Keratinocyte (primary cell): ENCODE data around the gene GPR153. TPM values are rescaled to one million over a fixed set of nuclear protein-coding genes. Genes with fewer than 3 reads are reported as not detected.

Source experiments
- DNase-seq: peaks from one replicate; pipeline ENCODE4 v3.0.0-alpha.2; 2011; ENCODE audit warnings: low read depth, missing footprints, low spot score
- FAIRE-seq: peaks from 2 replicates; lab custom pipeline; 2011; peaks lifted over from hg19 to GRCh38; lab: Jason Lieb, UNC
- H2AFZ ChIP-seq: 2 replicates; pipeline ENCODE4 v1.6.0; 2012; ENCODE audit warnings: low read length, control low read depth, inconsistent platforms; ENCODE audit not compliant: control insufficient read depth
- H3K27ac ChIP-seq: 2 replicates; pipeline ENCODE4 v1.5.1; 2011; ENCODE audit warnings: low read length; ENCODE audit not compliant: control insufficient read depth, insufficient read depth
- H3K27me3 ChIP-seq: 3 replicates; pipeline ENCODE4 v1.6.0; 2011; ENCODE audit warnings: low read length; ENCODE audit not compliant: control insufficient read depth, insufficient read depth; ENCODE audit errors: extremely low read depth
- H3K36me3 ChIP-seq, 2 experiments: 2 replicates in 1 of 2; 3 replicates in 1 of 2; pipeline ENCODE4 v1.5.1; 2011; ENCODE audit warnings: low read length in 2 of 2, mild to moderate bottlenecking in 1 of 2; ENCODE audit not compliant: control insufficient read depth in 2 of 2, insufficient read depth in 2 of 2; ENCODE audit errors: extremely low read depth in 1 of 2
- H3K4me1 ChIP-seq: 3 replicates; pipeline ENCODE4 v1.5.1; 2011; ENCODE audit warnings: low read length; ENCODE audit not compliant: control insufficient read depth, insufficient read depth; ENCODE audit errors: extremely low read depth
- H3K4me2 ChIP-seq: 3 replicates; pipeline ENCODE4 v1.6.0; 2011; ENCODE audit warnings: low read depth, low read length; ENCODE audit not compliant: control insufficient read depth, insufficient read depth; ENCODE audit errors: extremely low read depth
- H3K4me3 ChIP-seq, 3 experiments: fragments of 200-600 bp in 1 of 3; sonication (generic) in 1 of 3; 2 replicates in 2 of 3; 3 replicates in 1 of 3; pipeline ENCODE4 v1.5.1; 2011 to 2016; ENCODE audit warnings: low read length in 3 of 3, mild to moderate bottlenecking in 3 of 3, control low read depth in 2 of 3, inconsistent platforms in 1 of 3, low read depth in 1 of 3, mixed read lengths in 1 of 3, mixed run types in 1 of 3, moderate library complexity in 1 of 3; ENCODE audit not compliant: control insufficient read depth in 2 of 3, insufficient read depth in 2 of 3; ENCODE audit errors: extremely low read depth in 1 of 3
- H3K79me2 ChIP-seq: 2 replicates; pipeline ENCODE4 v1.6.0; 2012; ENCODE audit warnings: low read length; ENCODE audit not compliant: control insufficient read depth, insufficient read depth
- H3K9ac ChIP-seq: 3 replicates; pipeline ENCODE4 v1.6.0; 2011; ENCODE audit warnings: low read length; ENCODE audit not compliant: control insufficient read depth, insufficient read depth; ENCODE audit errors: extremely low read depth
- H3K9me1 ChIP-seq: 3 replicates; pipeline ENCODE4 v1.6.0; 2011; ENCODE audit warnings: low read length; ENCODE audit not compliant: control insufficient read depth, insufficient read depth; ENCODE audit errors: extremely low read depth
- H3K9me3 ChIP-seq: 2 replicates; pipeline ENCODE4 v1.5.1; 2012; ENCODE audit warnings: low read depth, low read length; ENCODE audit not compliant: control insufficient read depth
- H4K20me1 ChIP-seq: 3 replicates; pipeline ENCODE4 v1.6.0; 2011; ENCODE audit warnings: low read length; ENCODE audit not compliant: control insufficient read depth, insufficient read depth; ENCODE audit errors: extremely low read depth
- EZH2 ChIP-seq: IDR thresholded peaks from one replicate; pipeline ENCODE4 v1.6.1; 2012; ENCODE audit warnings: inconsistent platforms, mild to moderate bottlenecking, low read length, moderate library complexity
- dilution Hi-C: fragments of 300-500 bp; cut with MboI; formaldehyde crosslinking; loops from one replicate; pipeline ENCODE4 v1.7.0; 2020; ENCODE audit warnings: low sequenced_read_pairs; ENCODE audit not compliant: extremely low pct_ligation_motif_present
- polyA plus RNA-seq, 5 experiments: library from polyadenylated mRNA; depleted of rRNA in 3 of 5; stranded (reverse) in 3 of 5; stranded (forward) in 1 of 5; unstranded in 1 of 5; fragments of >200 nt; gene quantifications; 1 replicate in 1 of 5; 2 replicates in 3 of 5; 3 replicates in 1 of 5; pipeline versions ENCODE4 v1.2.1 to v1.2.3, GENCODE V29; 2011 to 2012; ENCODE audit warnings: missing spikeins in 2 of 5, low read depth in 1 of 5, low replicate concordance in 1 of 5
- TF ChIP-seq, protein P1 (sequence below), 3 experiments: IDR thresholded peaks in 1 of 3; conservative IDR thresholded peaks in 1 of 3; optimal IDR thresholded peaks in 1 of 3; 2 replicates in 2 of 3; 3 replicates in 1 of 3; pipeline versions ENCODE3 to v1.5.1; 2011; ENCODE audit warnings: low read length in 3 of 3, mild to moderate bottlenecking in 3 of 3, moderate library complexity in 2 of 3, control low read depth in 1 of 3, inconsistent platforms in 1 of 3; ENCODE audit not compliant: insufficient read depth in 2 of 3; ENCODE audit errors: extremely low read depth in 1 of 3

The GPR153 gene
- polyA plus RNA-seq, 1 donor (not counting 4 experiments of a cell fraction or from before 2014, with no cell fraction given) = 7.2 TPM

DNA sequence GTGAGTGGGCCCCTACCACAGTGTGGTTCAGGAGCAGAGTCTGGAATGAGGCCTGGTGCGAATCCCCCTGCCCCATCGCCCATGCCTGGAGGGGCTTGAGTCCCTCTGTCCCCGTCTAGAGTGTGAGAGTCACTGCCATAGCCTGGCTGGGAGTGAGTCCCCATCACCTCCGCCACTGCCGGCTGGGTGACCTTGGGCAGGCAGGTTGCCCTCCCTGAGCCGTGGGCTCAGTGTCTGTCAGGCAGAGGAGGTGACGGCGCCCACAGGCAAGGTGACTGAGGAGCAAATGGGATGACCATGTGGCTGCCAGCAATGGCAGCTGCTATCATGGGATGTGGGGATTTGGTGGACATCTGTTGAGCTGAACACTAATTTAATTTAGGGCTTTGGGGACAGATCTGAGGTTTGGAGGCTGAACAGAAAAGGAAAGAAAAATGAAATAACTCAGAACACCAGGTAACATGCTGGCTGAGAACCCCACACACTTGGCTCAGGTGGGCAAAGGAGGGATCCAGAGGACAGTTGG lies 38.1 kb upstream of the GPR153 start:
- H3K27ac ChIP-seq = no peak overlapping the region
- H2AFZ ChIP-seq = no peak overlapping the region
- H3K9me1 ChIP-seq = no peaks in the 10 kb centered on the region
- H3K27me3 ChIP-seq = no peaks in the 10 kb centered on the region
- TF ChIP-seq EZH2 = no peak
- TF ChIP-seq, protein P1, sequence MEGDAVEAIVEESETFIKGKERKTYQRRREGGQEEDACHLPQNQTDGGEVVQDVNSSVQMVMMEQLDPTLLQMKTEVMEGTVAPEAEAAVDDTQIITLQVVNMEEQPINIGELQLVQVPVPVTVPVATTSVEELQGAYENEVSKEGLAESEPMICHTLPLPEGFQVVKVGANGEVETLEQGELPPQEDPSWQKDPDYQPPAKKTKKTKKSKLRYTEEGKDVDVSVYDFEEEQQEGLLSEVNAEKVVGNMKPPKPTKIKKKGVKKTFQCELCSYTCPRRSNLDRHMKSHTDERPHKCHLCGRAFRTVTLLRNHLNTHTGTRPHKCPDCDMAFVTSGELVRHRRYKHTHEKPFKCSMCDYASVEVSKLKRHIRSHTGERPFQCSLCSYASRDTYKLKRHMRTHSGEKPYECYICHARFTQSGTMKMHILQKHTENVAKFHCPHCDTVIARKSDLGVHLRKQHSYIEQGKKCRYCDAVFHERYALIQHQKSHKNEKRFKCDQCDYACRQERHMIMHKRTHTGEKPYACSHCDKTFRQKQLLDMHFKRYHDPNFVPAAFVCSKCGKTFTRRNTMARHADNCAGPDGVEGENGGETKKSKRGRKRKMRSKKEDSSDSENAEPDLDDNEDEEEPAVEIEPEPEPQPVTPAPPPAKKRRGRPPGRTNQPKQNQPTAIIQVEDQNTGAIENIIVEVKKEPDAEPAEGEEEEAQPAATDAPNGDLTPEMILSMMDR (optimal IDR thresholded peaks at IDR 0.05 in 1 of 3, IDR thresholded peaks at IDR 0.05 in 1 of 3, conservative IDR thresholded peaks at IDR 0.05 in 1 of 3; ENCODE audit: extremely low read depth in 1 of 3, insufficient read depth in 2 of 3, low read length in 3 of 3) = no peak
- peaks cover 11% of the 10 kb centered on the region for H3K79me2 ChIP-seq
- FAIRE-seq (no peak), DNase-seq (no peak)
- H3K9me3 ChIP-seq = no peaks in the 10 kb centered on the region
- no peak overlapping the region for H3K9ac ChIP-seq
- H3K4me1 ChIP-seq = peaks cover 48% of the 10 kb centered on the region
- H3K4me3 ChIP-seq = no peak overlapping the region
- peaks cover 19 to 36% of the 10 kb centered on the region in 2 experiments for H3K36me3 ChIP-seq
- no peak overlapping the region for H3K4me2 ChIP-seq
- dilution Hi-C loops = no loop called here
- H4K20me1 ChIP-seq = no peaks in the 10 kb centered on the region

DNA sequence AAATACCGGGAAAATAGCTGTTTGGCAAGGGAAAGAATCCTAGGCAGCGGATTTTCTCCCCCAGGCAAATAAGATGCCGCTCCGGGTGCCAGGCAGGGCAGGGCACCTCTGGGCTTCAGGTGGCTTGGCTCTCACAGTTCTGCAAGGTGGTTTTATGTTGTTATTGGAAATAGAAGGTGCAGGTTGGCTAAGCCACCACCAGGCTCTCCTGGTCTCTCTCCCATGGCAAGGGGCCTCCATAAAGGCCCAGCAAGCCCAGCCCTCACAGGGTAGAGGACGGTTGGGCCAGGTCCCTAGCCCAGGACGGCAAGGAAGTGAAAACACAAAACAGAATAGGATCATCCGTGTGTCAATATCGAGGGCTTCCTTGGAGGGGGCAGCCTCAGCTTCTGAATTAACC lies 37.6 kb upstream of the GPR153 start:
- Histone ChIP-seq H3K9ac (no peak overlapping the region), H3K27ac (no peak overlapping the region)

More for the DNA sequence above, 37.6 kb upstream of the GPR153 start:
- Histone ChIP-seq H3K4me1 (peaks cover 48% of the 10 kb centered on the region), H2AFZ (no peak overlapping the region), H3K9me3 (no peaks in the 10 kb centered on the region), H3K36me3 (peaks cover 24 to 39% of the 10 kb centered on the region in 2 experiments), H4K20me1 (no peaks in the 10 kb centered on the region), H3K27me3 (no peaks in the 10 kb centered on the region), H3K79me2 (peaks cover 11% of the 10 kb centered on the region), H3K4me3 (no peak overlapping the region), H3K4me2 (no peak overlapping the region), H3K9me1 (no peaks in the 10 kb centered on the region)
- no peak for TF ChIP-seq EZH2
- TF ChIP-seq, protein P1 (optimal IDR thresholded peaks at IDR 0.05 in 1 of 3, IDR thresholded peaks at IDR 0.05 in 1 of 3, conservative IDR thresholded peaks at IDR 0.05 in 1 of 3; ENCODE audit: extremely low read depth in 1 of 3, insufficient read depth in 2 of 3, low read length in 3 of 3) = no peak
- dilution Hi-C loops = no loop called here
- DNase-seq = no peak
- no peak for FAIRE-seq
